Measurements from ENCODE around the gene ORAI3.

Gene ORAI3

GRCh38 chr16:30987581-30988190, 38.8 kb downstream of the ORAI3 start:
- no peak for DNase-seq (ENCODE audit: low read depth in 1 of 2, low spot score in 1 of 2)

- DNase-seq (ENCODE audit: low read depth in 1 of 2, low spot score in 1 of 2) = no peak
These were observed 40.7 kb downstream of the ORAI3 start for GRCh38 chr16:30989469-30990047.

- no peak for DNase-seq (ENCODE audit: low read depth in 1 of 2, low spot score in 1 of 2)
These were observed 41.2 kb downstream of the ORAI3 start for GRCh38 chr16:30990105-30990504.

GRCh38 chr16:30991052-30991451, 42.2 kb downstream of the ORAI3 start:
- DNase-seq (ENCODE audit: low read depth in 1 of 2, low spot score in 1 of 2) = no peak

DNA sequence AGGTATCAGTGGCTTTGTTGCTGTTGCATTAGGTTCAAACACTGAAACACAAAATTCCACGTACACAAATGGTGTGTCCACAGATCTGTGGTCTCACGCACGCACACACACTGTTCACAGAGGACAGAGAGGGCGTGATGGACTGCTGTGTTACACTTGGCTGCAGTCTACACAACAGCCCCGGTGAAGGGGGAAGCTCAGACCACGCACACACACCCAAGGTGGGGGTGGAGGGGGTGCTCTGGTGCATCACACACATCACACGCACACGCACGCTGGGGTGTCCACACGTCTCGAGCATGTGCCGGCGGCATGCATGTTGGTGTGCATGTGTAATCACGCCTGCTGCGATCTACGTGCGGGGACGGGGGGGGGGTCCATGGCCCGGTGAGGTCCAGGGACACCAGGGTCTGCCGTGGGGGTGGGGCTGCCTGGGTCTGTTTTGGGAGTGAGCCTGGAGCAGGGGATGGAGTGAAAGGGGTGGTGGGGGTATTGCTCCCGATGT, 43.5 kb downstream of the ORAI3 start:
- no peak for DNase-seq (ENCODE audit: low read depth in 1 of 2, low spot score in 1 of 2)

GRCh38 chr16:30992931-30993816, 44.3 kb downstream of the ORAI3 start:
- no peak for DNase-seq (ENCODE audit: low read depth in 1 of 2, low spot score in 1 of 2)

GRCh38 chr16:30995927-30996323, 47.1 kb downstream of the ORAI3 start:
- no peak for DNase-seq (ENCODE audit: low read depth in 1 of 2, low spot score in 1 of 2)

DNA sequence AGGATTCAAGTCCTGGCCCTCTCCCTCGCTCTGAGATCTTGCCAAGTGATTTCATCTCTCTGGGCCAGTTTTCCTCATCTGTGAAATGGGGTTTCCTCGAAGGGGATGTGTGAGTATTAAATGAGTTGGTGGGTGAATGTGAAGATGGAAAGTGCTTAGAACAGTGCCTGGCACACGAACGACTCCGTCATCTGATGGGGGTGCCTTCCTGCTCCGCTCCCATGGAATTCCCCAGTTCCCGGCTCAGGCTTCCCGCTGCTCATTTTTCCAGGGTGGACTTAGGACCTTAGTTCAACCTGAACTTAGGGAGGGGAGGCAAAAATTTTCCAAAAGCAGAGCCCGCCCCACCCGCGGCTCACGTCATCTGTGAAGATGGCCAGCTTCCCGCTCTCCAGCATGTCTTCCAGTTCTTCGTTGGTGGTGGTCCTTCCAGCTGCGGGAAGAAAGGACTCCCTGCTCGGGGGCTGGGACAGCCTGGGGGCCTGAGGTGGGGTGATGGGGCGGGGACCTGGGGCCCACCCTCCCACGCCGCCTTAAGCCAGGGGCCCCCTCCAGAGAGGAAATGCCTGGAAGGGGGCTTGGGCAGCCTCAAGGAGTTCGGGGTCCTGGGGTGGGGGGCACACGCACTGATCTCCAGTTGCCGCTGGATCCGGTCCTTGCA, 47.6 kb downstream of the ORAI3 start:
- no peak for DNase-seq (ENCODE audit: low read depth in 1 of 2, low spot score in 1 of 2)

DNA sequence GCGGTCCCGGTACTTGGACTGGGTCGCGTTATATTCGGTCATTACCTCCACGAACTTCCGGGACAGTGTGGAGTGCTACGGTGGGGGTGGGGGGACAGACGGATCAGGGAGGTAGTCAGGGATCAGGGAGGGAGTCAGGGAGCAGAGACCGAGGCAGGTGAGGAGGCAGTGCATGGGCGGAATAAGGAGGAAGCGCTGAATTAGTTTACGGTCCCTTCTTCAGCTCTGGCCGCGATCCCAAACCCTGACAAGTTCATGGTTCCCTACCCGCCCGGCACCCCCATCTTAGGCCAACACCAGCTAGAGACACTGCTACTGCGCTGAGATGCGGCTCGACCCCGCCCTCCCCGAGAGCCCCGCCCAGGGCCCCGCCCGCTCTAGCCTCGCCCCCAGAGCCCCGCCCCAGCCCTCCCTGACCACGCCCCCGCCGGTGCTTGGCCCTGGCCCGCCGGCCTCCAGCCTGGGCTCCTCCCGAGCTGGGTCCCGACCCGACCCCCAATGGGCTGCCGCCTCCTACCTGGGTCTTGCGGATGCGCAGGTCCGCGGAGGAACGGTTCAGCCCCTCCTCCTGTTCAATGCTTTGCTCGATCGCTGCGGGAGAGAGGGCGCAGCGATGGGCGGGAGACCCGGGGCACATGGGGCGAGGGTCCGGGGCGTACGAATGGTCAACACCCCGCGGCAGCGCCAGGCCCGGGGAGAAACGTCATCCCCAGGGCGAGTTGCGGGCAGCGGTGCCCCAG, 48.3 kb downstream of the ORAI3 start:
- DNase-seq (ENCODE audit: low read depth in 1 of 2, low spot score in 1 of 2) = peak; percentile 57 to 74

- no peak for DNase-seq (ENCODE audit: low read depth in 1 of 2, low spot score in 1 of 2)
These were observed 49.1 kb downstream of the ORAI3 start for GRCh38 chr16:30997725-30998711.

- DNase-seq (ENCODE audit: low read depth in 1 of 2, low spot score in 1 of 2) = no peak
These were observed 50.2 kb downstream of the ORAI3 start for GRCh38 chr16:30998852-30999761.

DNA sequence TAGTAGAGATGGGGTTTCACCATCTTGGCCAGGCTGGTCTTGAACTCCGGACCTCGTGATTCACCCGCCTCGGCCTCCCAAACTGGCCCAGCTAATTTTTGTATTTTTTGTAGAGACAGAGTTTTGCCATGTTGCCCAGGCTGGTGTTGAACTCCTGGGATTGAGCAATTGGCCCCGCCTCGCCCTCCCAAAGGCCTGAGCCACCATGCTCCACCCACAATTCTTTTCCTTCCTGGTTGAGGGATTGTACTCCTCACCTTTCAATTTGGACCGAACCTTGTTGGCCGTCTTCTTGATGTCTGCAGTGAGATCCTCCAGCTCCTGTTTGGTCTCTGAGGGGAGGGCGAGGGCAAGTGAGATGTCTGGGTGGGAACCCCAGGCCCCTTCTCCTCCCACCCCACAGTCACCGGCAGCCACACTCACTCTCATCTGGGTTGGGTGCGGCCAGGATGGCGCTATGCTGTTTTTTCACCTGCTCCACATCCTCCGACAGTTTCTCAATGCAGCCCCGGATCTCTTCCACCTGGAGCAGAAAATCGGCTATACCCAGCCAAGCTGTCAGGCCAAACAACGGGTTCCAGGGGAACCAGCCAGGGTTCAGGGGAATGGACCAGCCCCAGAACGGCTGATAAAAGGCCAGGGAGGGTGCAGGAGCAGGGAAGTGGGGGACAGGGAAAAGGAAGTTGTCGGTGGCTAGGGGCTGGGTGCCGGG, 52.0 kb downstream of the ORAI3 start:
- no peak for DNase-seq (ENCODE audit: low read depth in 1 of 2, low spot score in 1 of 2)

GRCh38 chr16:31001507-31002249, 52.8 kb downstream of the ORAI3 start:
- DNase-seq (ENCODE audit: low read depth in 1 of 2, low spot score in 1 of 2) = no peak

GRCh38 chr16:31002250-31002700, 53.4 kb downstream of the ORAI3 start:
- DNase-seq (ENCODE audit: low read depth in 1 of 2, low spot score in 1 of 2) = no peak

- no peak for DNase-seq (ENCODE audit: low read depth in 1 of 2, low spot score in 1 of 2)
These were observed 54.0 kb downstream of the ORAI3 start for GRCh38 chr16:31002862-31003341.

- DNase-seq (ENCODE audit: low read depth in 1 of 2, low spot score in 1 of 2) = no peak
These were observed 54.9 kb downstream of the ORAI3 start for GRCh38 chr16:31003744-31004143.

Measured in stimulated activated CD4-positive, alpha-beta T cell treated with anti-CD3 and anti-CD28 coated beads, Interleukin-15, amount 100 ng/mL, for 1 hour (primary cell).